LNCAP (cell line): ENCODE measurements around the gene LCN1.

ENCODE experiments used
- TF ChIP-seq, protein P1 (sequence below): fragments of 450-650 bp; IDR thresholded peaks from 2 replicates; pipeline ENCODE4 v1.5.1; 2017; ENCODE audit warnings: mild to moderate bottlenecking

The LCN1 gene

DNA sequence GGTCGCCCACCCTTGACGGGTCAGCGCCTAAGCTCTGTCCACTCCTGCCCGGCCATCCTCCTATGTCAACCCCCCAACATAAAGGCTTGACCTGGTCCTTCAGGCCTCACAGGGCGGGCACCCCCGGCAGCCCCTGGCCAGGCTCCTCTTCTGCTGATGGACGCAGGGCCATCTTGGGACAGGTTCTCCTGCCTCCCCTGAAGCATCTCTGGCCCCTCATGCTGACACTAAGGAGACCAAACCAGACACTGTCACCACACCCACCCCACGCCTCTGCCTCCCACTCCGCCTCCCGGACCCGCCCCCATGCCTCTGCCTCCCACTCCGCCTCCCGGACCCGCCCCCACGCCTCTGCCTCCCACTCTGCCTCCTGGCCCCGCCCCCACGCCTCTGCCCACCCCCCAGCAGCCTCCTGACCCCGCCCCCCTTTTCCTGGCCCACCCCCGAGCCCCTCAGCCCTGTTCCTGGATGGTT lies 31.5 kb downstream of the LCN1 start:
- TF ChIP-seq, protein P1, sequence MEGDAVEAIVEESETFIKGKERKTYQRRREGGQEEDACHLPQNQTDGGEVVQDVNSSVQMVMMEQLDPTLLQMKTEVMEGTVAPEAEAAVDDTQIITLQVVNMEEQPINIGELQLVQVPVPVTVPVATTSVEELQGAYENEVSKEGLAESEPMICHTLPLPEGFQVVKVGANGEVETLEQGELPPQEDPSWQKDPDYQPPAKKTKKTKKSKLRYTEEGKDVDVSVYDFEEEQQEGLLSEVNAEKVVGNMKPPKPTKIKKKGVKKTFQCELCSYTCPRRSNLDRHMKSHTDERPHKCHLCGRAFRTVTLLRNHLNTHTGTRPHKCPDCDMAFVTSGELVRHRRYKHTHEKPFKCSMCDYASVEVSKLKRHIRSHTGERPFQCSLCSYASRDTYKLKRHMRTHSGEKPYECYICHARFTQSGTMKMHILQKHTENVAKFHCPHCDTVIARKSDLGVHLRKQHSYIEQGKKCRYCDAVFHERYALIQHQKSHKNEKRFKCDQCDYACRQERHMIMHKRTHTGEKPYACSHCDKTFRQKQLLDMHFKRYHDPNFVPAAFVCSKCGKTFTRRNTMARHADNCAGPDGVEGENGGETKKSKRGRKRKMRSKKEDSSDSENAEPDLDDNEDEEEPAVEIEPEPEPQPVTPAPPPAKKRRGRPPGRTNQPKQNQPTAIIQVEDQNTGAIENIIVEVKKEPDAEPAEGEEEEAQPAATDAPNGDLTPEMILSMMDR, result no peak

DNA sequence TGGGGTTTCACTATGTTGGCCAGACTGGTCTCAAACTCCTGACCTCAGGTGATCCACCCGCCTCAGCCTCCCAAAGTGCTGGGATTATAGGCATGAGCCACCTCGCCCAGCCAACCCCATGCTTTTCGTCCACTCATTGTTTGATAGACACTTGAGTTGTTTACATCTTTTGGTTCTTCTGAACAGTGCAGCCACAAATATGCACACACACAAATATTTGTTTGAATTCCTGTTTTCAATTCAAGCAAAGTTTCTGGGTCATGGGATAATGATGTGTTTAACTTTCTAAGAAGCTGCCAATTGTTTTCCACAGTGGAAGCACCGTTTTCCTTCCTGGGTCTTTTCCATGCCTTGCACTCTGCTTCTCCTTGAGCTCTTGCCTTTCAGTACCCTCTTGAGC lies 33.5 kb downstream of the LCN1 start:
- TF ChIP-seq, protein P1, result no peak

DNA sequence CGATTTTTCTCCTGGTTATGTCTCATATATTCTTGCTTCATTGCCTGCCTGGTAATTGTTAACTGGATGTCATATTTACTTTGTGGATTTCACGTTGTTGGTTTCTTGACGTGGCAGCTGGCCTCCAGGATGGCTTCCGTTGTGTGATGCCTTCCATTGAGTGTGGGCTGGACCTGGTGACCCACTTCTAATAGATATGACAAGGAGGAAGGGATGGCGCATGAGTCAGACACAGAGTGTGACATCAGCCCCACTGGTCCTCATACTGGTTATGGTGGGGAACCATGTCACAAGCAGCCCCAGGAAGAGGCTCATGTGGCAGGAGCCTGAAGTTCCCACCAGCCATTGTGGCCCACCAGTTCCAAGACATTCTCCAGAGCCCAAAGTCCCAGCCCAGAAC lies 34.0 kb downstream of the LCN1 start:
- TF ChIP-seq, protein P1, result no peak

DNA sequence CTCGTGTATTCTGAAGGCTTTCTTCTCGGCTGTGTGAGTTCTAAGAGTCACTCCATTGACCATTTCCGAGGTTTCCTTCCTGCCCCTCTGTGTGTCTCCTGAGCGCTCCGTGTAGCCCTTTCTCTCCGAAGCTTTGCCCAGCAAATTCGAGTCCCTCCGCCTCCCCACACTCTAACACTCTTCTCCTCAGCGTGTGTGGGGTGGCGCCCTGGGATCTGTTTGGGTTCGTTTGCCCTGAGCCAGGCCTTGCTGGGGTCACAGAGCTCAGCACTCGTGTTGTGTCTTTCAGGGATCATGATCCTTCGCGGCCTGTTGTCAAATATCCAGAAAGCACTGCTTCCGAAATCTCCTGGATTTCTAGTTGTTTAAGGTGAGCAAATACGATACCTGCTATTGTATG lies 34.7 kb downstream of the LCN1 start:
- TF ChIP-seq, protein P1, result no peak

DNA sequence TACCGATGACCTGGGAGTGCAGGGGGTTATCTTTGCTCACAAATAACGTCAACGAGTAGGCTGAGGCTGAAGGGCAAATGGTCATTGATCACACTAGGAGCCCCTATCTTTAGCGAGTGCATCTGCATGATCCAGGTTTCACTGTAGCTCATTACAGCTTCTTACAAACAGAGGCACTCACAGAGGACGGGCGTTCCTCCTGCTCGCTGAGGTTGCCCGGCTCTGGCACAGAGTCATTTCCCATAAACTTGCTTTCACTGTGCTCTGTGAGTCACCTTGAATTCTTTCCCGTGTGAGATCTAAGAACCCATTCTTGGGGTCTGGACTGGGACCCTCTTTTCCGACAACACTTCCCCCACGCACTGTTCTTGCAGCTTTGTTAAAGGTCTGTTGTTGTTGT lies 38.4 kb downstream of the LCN1 start:
- TF ChIP-seq, protein P1, result no peak

DNA sequence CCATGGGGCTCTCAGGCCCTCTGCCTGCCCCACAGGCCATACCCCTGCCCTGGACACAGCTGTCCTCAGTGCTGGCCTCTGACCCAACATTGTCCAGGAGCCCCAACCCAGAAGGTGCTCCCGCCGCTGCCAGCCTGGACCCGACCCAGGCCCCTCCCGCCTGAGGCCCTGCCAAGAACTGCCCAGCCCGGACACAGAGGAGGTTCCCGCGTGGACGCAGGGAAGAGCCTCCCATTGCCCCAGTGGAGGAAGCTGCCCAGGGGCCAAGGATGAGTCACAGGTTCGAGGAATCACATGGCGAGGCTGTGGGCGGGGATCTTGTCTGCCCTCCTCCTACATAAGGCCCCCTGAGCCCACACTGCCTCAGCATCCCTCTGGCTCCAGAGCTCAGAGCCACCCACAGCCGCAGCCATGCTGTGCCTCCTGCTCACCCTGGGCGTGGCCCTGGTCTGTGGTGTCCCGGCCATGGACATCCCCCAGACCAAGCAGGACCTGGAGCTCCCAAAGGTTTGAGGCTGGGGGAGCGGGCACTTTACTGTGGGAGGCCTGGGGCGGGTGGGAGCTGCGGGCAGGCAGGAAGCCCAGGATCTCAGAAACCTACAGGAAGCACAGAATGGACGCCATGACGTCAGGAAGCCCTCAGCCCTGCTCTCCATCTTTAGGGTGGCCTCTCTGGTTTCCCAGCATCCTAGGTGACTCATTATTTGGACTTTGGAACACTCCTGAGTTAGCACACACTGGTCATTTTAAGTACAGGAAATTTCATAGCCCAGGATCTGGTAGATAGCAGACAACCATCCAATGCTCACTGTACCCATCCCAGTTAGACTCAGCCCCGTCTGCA lies 40.4 kb downstream of the LCN1 start, which contains the start of gene PAEP:
TSS of gene PAEP (plus strand) at position 366 of the 844 bp plus-strand sequence.
- TF ChIP-seq, protein P1, result no peak

DNA sequence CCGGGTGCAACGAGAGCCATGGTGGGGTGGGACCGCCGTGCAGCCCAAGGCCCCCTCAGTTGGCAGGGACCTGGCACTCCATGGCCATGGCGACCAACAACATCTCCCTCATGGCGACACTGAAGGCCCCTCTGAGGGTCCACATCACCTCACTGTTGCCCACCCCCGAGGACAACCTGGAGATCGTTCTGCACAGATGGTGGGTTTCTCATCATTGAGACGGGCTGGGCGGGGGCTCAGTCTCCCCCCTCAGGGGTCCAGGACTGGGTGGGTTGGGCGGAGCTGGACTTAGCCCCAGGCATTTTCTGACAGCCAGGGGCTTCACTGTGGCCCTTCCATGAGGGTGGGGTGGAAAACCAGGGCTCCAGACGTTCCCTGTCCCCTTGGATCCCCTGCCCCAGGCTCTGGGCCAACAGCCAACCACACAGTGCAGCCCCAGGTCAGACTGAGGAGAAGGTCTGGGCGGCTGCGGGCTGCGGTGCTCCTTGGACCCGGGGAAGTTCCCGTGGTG lies 41.0 kb downstream of the LCN1 start:
- TF ChIP-seq, protein P1, result no peak
